IPS-18a (cell line): ENCODE data around the gene PAFAH1B2.

ENCODE experiments used
- H3K27ac ChIP-seq: one replicate; pipeline ENCODE4 v1.5.1; 2013; ENCODE audit warnings: low read length
- H3K27me3 ChIP-seq: one replicate; pipeline ENCODE4 v1.6.1; 2013; ENCODE audit warnings: mild to moderate bottlenecking, low read length; ENCODE audit not compliant: control insufficient read depth, insufficient read depth
- H3K36me3 ChIP-seq: one replicate; pipeline ENCODE4 v1.6.1; 2013; ENCODE audit warnings: low read depth, low read length; ENCODE audit not compliant: control insufficient read depth
- H3K4me1 ChIP-seq: one replicate; pipeline ENCODE4 v1.6.1; 2013; ENCODE audit warnings: low read depth, low read length; ENCODE audit not compliant: control insufficient read depth
- H3K4me3 ChIP-seq: one replicate; pipeline ENCODE4 v1.5.1; 2013; ENCODE audit warnings: low read length
- H3K9ac ChIP-seq: one replicate; pipeline ENCODE4 v1.6.1; 2013; ENCODE audit warnings: mild to moderate bottlenecking, low read length, moderate library complexity
- H3K9me3 ChIP-seq: one replicate; pipeline ENCODE4 v1.6.1; 2013; ENCODE audit warnings: low read depth, low read length; ENCODE audit not compliant: control insufficient read depth

Gene PAFAH1B2

DNA sequence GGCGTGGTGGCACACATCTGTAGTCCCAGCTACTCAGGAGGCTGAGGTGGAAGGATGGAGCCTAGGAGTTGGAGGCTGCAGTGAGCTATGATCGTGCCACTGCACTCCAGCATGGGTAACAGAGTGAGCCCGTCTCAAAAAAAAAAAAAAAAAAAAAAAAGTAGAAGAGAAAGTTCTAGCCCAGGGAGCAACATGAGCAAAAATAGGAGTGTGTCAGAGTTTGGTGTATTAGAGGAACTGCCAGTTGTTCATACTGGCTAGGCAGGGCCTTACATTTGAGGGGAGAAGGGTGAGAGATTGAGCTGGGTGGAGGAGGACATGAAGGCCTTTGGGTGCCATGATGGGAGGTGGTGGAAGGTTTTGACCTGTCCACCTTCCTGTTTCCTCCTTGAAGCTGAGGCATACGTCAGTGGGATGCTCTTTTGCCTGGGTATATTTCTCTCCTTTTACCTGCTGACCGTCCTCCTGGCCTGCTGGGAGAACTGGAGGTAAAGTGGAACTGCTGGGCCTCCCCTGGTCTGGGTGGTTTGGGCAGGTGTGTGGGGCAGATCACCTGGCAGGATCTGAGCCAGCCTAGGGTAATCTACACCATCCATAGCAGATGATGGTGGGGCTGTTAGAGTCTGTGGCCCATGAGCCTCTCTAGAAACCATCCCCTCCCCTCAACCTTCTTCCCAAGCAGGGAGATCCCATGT, 41.8 kb downstream of the PAFAH1B2 start:
- Histone ChIP-seq H3K4me1 (peaks cover 2% of the 10 kb centered on the region), H3K27me3 (no peaks in the 10 kb centered on the region), H3K27ac (no peak overlapping the region), H3K4me3 (no peak overlapping the region), H3K9ac (no peak overlapping the region), H3K9me3 (no peaks in the 10 kb centered on the region), H3K36me3 (no peaks in the 10 kb centered on the region)

GRCh38 chr11:117186431-117186761, 42.3 kb downstream of the PAFAH1B2 start:
- Histone ChIP-seq H3K9ac (no peak overlapping the region), H3K36me3 (no peaks in the 10 kb centered on the region), H3K27me3 (no peaks in the 10 kb centered on the region), H3K9me3 (no peaks in the 10 kb centered on the region), H3K4me3 (no peak overlapping the region), H3K4me1 (no peaks in the 10 kb centered on the region), H3K27ac (no peak overlapping the region)

DNA sequence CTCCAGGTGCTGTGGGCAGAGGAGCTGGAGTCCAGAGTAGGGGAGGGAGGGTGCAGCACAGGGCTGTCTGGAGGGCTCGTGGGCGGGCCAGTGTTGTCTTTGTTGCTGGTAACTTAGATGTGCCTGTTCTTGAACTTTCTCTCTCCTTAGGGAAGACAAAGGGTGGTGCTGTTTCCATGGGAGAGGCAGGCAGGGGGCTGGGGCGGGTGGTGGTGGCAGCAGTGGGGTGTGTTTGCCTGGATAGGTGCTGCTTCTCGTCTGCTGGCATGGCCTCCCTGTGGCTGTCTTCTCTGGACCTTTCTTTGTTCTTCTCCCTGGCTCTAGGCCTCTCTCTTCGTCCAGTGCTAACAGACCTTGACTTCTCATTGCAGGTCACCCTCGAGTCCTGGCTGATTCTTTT, 42.9 kb downstream of the PAFAH1B2 start:
- no peaks in the 10 kb centered on the region for H3K36me3 ChIP-seq
- H3K4me3 ChIP-seq = no peak overlapping the region
- H3K9ac ChIP-seq = no peak overlapping the region
- H3K4me1 ChIP-seq = no peaks in the 10 kb centered on the region
- H3K27me3 ChIP-seq = no peaks in the 10 kb centered on the region
- no peak overlapping the region for H3K27ac ChIP-seq
- H3K9me3 ChIP-seq = no peaks in the 10 kb centered on the region

DNA sequence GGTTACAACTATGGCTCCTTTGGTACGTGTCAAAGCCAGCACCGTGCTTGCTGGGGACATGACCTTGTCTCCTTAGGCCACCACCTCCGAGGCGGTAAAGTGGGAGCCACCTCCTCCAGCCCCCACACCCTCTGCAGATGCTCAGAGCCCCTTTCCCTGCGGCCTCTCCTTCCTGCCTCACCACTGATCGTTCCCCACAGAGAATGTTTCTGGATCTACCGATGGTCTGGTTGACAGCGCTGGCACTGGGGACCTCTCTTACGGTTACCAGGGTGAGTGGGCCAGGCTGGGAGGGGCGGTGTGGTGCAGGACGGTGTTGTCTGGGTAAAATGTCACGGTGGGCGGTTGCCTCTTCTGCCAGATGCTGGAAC, 43.3 kb downstream of the PAFAH1B2 start:
- H3K27me3 ChIP-seq = no peaks in the 10 kb centered on the region
- H3K36me3 ChIP-seq = no peaks in the 10 kb centered on the region
- no peaks in the 10 kb centered on the region for H3K9me3 ChIP-seq
- H3K4me3 ChIP-seq = no peak overlapping the region
- no peaks in the 10 kb centered on the region for H3K4me1 ChIP-seq
- no peak overlapping the region for H3K27ac ChIP-seq
- H3K9ac ChIP-seq = no peak overlapping the region

DNA sequence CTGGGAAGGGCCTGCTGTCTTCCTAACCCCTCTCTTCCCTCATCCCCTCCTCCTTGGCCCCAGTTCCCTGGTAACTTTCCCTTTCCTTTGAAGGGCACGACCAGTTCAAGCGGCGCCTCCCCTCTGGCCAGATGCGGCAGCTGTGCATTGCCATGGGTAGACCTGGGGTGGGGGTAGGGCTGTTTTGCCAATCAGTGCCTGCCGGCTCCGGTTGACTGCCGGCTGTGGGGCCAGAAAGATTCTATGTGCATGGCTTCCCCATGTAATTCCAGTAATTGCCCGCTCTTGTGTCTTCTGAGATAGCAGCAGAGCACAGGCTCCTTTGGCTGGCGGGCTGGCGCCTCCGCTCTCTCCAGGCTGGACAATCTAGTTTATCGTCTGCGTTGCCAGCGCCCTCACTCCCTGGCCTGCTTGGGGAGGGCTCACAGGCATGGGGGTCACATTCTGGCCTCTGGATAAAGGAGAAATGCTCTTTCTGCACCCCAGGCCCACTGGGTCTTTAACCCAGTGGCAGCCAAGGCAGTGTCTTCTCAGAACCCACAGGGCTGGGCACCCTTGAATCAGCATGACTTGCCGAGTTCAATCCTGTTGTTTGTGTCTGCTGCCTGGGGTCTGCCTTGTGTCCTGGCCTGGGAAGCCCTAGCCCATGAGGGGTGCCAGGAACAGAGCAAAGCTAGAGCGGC, 43.9 kb downstream of the PAFAH1B2 start:
- no peaks in the 10 kb centered on the region for H3K27me3 ChIP-seq
- H3K36me3 ChIP-seq = no peaks in the 10 kb centered on the region
- no peak overlapping the region for H3K27ac ChIP-seq
- no peaks in the 10 kb centered on the region for H3K4me1 ChIP-seq
- no peak overlapping the region for H3K9ac ChIP-seq
- H3K9me3 ChIP-seq = no peaks in the 10 kb centered on the region
- no peak overlapping the region for H3K4me3 ChIP-seq

DNA sequence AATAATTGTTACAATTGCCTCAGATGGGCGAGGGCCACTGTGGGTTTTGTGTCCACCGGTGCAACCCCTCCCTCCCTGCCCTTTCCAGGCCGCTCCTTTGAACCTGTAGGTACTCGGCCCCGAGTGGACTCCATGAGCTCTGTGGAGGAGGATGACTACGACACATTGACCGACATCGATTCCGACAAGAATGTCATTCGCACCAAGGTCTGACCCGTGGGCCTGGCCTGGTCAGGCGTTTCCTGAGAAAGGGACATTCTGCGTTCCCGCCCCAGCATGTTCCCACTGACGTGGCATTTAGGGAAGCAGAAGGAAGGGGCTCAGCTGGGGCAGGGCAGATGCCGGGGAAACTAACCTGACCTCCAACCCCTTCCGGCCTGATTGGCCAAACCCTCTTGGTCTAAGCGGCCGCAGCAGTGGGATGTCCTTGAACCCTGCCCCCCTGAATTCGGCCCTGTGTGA, 44.6 kb downstream of the PAFAH1B2 start:
- Histone ChIP-seq H3K36me3 (no peaks in the 10 kb centered on the region), H3K27ac (no peak overlapping the region), H3K4me3 (no peak overlapping the region), H3K9me3 (no peaks in the 10 kb centered on the region), H3K9ac (no peak overlapping the region), H3K27me3 (no peaks in the 10 kb centered on the region), H3K4me1 (no peaks in the 10 kb centered on the region)

- Histone ChIP-seq H3K4me1 (no peaks in the 10 kb centered on the region), H3K9ac (no peak overlapping the region), H3K27ac (no peak overlapping the region), H3K36me3 (no peaks in the 10 kb centered on the region), H3K27me3 (no peaks in the 10 kb centered on the region), H3K9me3 (no peaks in the 10 kb centered on the region), H3K4me3 (no peak overlapping the region)
These were observed 45.3 kb downstream of the PAFAH1B2 start for GRCh38 chr11:117189191-117189940.

DNA sequence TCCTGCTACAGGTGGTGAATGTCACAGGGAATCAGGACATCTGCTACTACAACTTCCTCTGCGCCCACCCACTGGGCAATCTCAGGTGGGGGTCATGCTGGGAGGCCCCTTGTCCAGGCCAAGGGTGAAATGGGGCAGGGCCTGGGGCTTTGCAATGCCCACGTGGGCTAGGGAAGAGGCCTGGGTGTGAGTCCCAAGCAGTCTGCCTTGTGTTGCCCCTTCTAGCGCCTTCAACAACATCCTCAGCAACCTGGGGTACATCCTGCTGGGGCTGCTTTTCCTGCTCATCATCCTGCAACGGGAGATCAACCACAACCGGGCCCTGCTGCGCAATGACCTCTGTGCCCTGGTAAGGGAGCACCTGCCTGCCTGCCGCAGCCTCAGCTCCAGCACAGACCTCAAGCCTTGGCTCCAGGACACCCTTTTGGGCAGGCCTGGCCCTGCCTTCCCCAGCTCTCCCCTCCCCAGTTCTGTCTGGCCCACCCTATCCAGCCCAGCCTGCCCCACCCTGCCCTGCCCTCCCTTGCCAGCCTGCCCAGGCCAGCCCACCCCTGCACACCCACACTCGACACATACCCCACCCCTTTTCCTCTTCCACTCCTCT, 46.0 kb downstream of the PAFAH1B2 start:
- no peak overlapping the region for H3K4me3 ChIP-seq
- H3K27me3 ChIP-seq = no peaks in the 10 kb centered on the region
- no peak overlapping the region for H3K9ac ChIP-seq
- H3K4me1 ChIP-seq = no peaks in the 10 kb centered on the region
- H3K27ac ChIP-seq = no peak overlapping the region
- no peaks in the 10 kb centered on the region for H3K9me3 ChIP-seq
- H3K36me3 ChIP-seq = no peaks in the 10 kb centered on the region

DNA sequence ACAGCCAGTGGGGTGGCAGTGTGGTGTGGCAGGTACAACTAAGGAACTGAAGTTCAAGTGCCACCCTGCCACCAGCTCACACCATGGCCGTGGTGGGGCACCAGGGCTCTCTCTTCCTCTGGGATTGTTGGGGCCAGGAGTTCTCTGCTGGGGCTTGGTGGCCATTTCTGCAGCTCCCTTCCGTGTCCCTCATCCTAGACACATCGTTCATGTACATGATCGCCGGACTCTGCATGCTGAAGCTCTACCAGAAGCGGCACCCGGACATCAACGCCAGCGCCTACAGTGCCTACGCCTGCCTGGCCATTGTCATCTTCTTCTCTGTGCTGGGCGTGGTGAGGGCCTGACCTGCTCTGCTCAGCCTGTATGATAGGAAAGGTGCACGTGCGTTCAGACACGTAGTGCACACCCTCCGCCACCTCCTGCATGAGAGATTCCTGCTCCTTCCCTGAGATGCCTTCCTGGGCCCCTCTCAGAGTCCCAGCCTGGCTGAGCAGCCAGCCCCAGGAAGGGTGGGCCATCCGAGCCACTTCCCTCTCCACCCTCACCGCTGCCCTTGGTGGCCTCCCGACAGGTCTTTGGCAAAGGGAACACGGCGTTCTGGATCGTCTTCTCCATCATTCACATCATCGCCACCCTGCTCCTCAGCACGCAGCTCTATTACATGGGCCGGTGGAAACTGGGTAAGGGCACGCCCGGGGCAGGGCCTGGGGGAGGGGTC, 47.8 kb downstream of the PAFAH1B2 start:
- no peaks in the 10 kb centered on the region for H3K27me3 ChIP-seq
- no peaks in the 10 kb centered on the region for H3K4me1 ChIP-seq
- H3K9me3 ChIP-seq = no peaks in the 10 kb centered on the region
- H3K4me3 ChIP-seq = no peak overlapping the region
- no peak overlapping the region for H3K9ac ChIP-seq
- no peak overlapping the region for H3K27ac ChIP-seq
- H3K36me3 ChIP-seq = no peaks in the 10 kb centered on the region

DNA sequence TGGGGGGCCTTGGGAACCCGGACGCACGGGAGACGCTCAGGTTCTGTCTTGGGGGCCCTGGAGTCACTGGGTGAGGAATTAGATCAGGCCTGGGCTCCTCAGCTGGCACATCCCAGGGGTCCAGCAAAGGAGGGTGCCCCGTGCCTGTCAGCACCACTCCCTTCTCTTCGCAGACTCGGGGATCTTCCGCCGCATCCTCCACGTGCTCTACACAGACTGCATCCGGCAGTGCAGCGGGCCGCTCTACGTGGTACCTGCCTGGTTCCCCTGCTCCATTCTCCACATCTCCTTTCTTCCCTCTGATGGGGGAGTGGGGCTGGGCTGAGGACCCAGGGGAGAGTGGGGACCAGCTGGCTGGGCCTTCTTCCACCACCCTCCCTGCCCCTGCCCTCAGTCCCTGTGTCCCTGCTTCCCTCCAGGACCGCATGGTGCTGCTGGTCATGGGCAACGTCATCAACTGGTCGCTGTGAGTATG, 48.4 kb downstream of the PAFAH1B2 start:
- H3K9me3 ChIP-seq = no peaks in the 10 kb centered on the region
- no peak overlapping the region for H3K27ac ChIP-seq
- no peaks in the 10 kb centered on the region for H3K4me1 ChIP-seq
- H3K27me3 ChIP-seq = no peaks in the 10 kb centered on the region
- no peaks in the 10 kb centered on the region for H3K36me3 ChIP-seq
- H3K4me3 ChIP-seq = no peak overlapping the region
- H3K9ac ChIP-seq = no peak overlapping the region
